Mammary epithelial cell (primary cell): ENCODE measurements around the gene ZP1.

Experiments used
- EZH2 ChIP-seq: IDR thresholded peaks from 2 replicates; pipeline ENCODE4 v1.6.1; 2012; ENCODE audit warnings: low read length, inconsistent platforms, borderline replicate concordance
- TF ChIP-seq, protein P1 (sequence below), 2 donors: IDR thresholded peaks in 1 of 2; conservative IDR thresholded peaks in 1 of 2; 2 replicates each; pipeline ENCODE4 v1.5.1; 2011 to 2012; ENCODE audit warnings: inconsistent platforms in 2 of 2, low read length in 2 of 2, mild to moderate bottlenecking in 2 of 2, control low read depth in 1 of 2, low read depth in 1 of 2; ENCODE audit not compliant: insufficient read depth in 1 of 2; ENCODE audit errors: extremely low read depth in 1 of 2

DNA sequence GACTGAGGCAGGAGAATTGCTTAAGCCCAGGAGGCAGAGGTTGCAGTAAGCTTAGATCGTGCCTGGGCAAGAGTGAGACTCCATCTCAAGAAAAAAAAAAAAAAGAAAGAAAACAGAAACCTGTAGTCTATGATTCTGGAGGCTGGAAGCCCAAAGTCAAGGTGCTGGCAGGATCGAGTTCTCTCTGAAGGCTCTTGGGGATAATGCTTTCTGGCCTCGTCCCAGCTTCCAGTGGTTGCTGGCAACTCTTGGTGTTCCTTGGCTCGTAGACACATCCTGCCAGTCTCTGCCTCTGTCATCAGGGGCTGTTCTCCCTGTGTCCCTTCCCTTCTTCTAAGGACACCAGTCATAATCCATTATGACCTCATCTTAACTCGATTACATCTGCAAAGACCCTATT, 42.2 kb upstream of the ZP1 start:
- TF ChIP-seq, protein P1, sequence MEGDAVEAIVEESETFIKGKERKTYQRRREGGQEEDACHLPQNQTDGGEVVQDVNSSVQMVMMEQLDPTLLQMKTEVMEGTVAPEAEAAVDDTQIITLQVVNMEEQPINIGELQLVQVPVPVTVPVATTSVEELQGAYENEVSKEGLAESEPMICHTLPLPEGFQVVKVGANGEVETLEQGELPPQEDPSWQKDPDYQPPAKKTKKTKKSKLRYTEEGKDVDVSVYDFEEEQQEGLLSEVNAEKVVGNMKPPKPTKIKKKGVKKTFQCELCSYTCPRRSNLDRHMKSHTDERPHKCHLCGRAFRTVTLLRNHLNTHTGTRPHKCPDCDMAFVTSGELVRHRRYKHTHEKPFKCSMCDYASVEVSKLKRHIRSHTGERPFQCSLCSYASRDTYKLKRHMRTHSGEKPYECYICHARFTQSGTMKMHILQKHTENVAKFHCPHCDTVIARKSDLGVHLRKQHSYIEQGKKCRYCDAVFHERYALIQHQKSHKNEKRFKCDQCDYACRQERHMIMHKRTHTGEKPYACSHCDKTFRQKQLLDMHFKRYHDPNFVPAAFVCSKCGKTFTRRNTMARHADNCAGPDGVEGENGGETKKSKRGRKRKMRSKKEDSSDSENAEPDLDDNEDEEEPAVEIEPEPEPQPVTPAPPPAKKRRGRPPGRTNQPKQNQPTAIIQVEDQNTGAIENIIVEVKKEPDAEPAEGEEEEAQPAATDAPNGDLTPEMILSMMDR (conservative IDR thresholded peaks at IDR 0.05 in 1 of 2, IDR thresholded peaks at IDR 0.05 in 1 of 2; ENCODE audit: extremely low read depth in 1 of 2, insufficient read depth in 1 of 2, low read depth in 1 of 2, low read length in 2 of 2), result no peak
- no peak for TF ChIP-seq EZH2
